ENCODE measurements around the gene PPT2. TPM values are rescaled to one million over a fixed set of nuclear protein-coding genes. Genes with fewer than 3 reads are reported as not detected.

The PPT2 gene
- total RNA-seq, 1 experiment from 2014 or later, result 38.2 TPM

DNA sequence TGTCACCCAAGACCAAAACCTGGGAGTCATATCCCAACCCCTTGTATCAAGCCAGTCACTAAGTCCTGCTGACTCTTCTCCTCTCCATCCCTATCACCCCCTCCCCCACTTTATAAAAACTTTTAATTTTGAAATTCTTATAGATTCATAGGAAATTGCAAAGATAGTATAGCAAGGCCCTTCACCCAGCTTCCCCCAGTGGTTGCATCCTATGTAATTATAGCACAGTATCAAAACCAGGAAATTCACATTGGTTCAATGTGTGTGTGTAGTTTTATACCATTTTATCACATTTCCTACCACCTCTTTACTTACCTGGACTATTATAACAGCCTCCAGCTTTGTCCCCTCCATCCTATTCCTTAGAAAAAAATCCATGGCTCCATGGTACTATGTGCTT is 4.1 kb downstream of the PPT2 start:
- H3K36me3 ChIP-seq (ENCODE audit: low read depth), result peaks cover 23% of the 10 kb centered on the region
- ChIA-PET CTCF (no interaction called here), POLR2A (ENCODE audit: unreplicated experiment) (interaction anchor here (0.7 kb wide), 1 partner anchor 103 kb away, joined by 6 read pairs; no protein-coding TSS in a partner anchor)

GRCh38 chr6:32163559-32164258 is 9.8 kb downstream of the PPT2 start:
- H3F3A ChIP-seq (ENCODE audit: insufficient read depth, low read depth), result peaks cover 12% of the 10 kb centered on the region; the same call in 1 of the 2 replicates
- no peaks in the 10 kb centered on the region for H3K36me3 ChIP-seq (ENCODE audit: low read depth)
- no peak overlapping the region for H2AFZ ChIP-seq
- ChIA-PET CTCF (no interaction called here), POLR2A (ENCODE audit: unreplicated experiment) (no interaction called here)
- no peaks in the 10 kb centered on the region for H3K9me2 ChIP-seq (ENCODE audit: insufficient read depth)
- DNase-seq, result no peak
- H3K79me2 ChIP-seq (ENCODE audit: low read depth), result no peaks in the 10 kb centered on the region
- H3K4me2 ChIP-seq, result no peak overlapping the region
- no peak overlapping the region for H3K4me3 ChIP-seq
- no peaks in the 10 kb centered on the region for H3K9me3 ChIP-seq (ENCODE audit: insufficient read depth, low read depth)
- H3K27ac ChIP-seq, result no peak overlapping the region
- no peaks in the 10 kb centered on the region for H3K27me3 ChIP-seq (ENCODE audit: insufficient read depth, low read depth)
- no peak for TF ChIP-seq EZH2 (IDR thresholded peaks at IDR 0.05; ENCODE audit: low read depth)
- TF ChIP-seq, protein P1, sequence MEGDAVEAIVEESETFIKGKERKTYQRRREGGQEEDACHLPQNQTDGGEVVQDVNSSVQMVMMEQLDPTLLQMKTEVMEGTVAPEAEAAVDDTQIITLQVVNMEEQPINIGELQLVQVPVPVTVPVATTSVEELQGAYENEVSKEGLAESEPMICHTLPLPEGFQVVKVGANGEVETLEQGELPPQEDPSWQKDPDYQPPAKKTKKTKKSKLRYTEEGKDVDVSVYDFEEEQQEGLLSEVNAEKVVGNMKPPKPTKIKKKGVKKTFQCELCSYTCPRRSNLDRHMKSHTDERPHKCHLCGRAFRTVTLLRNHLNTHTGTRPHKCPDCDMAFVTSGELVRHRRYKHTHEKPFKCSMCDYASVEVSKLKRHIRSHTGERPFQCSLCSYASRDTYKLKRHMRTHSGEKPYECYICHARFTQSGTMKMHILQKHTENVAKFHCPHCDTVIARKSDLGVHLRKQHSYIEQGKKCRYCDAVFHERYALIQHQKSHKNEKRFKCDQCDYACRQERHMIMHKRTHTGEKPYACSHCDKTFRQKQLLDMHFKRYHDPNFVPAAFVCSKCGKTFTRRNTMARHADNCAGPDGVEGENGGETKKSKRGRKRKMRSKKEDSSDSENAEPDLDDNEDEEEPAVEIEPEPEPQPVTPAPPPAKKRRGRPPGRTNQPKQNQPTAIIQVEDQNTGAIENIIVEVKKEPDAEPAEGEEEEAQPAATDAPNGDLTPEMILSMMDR (conservative IDR thresholded peaks at IDR 0.05), result no peak
- no TSS peak for BruUV-seq (replicated peaks)
- H3K4me1 ChIP-seq (replicated peaks; ENCODE audit: insufficient read depth), result no peaks in the 10 kb centered on the region
- intact Hi-C loops (cut with micrococcal nuclease; ENCODE audit: unreplicated experiment), result no loop called here
- no peaks in the 10 kb centered on the region for H4K20me1 ChIP-seq (ENCODE audit: insufficient read depth)

More for the DNA sequence above, 4.1 kb downstream of the PPT2 start:
- BruUV-seq (replicated peaks), result no TSS peak
- Histone ChIP-seq H3K27ac (no peak overlapping the region), H4K20me1 (ENCODE audit: insufficient read depth) (0 out of 2 replicates have a peak, but pooled peaks cover 2% of the 10 kb centered on the region), H3K4me2 (no peak overlapping the region), H3F3A (ENCODE audit: insufficient read depth, low read depth) (peaks cover 12% of the 10 kb centered on the region; the same call in 1 of the 2 replicates), H3K9me2 (ENCODE audit: insufficient read depth) (no peaks in the 10 kb centered on the region), H3K9me3 (ENCODE audit: insufficient read depth, low read depth) (no peaks in the 10 kb centered on the region), H3K4me1 (replicated peaks; ENCODE audit: insufficient read depth) (peaks cover 10% of the 10 kb centered on the region), H2AFZ (no peak overlapping the region), H3K4me3 (no peak overlapping the region), H3K79me2 (ENCODE audit: low read depth) (peaks cover 25% of the 10 kb centered on the region), H3K27me3 (ENCODE audit: insufficient read depth, low read depth) (no peaks in the 10 kb centered on the region)
- no peak for DNase-seq
- intact Hi-C loops (cut with micrococcal nuclease; ENCODE audit: unreplicated experiment), result no loop called here
- TF ChIP-seq, protein P1 (conservative IDR thresholded peaks at IDR 0.05), result no peak
- TF ChIP-seq EZH2 (IDR thresholded peaks at IDR 0.05; ENCODE audit: low read depth), result no peak

GRCh38 chr6:32164295-32164694 is 10.4 kb downstream of the PPT2 start, which contains the start of gene EGFL8:
EGFL8 (plus strand) TSS chr6:32164595; CDS start chr6:32166166, 1,571 bp downstream.
- ChIA-PET POLR2A (ENCODE audit: unreplicated experiment) (no interaction called here), CTCF (interaction anchor here (0.5 kb wide), 1 partner anchor 87 kb away, joined by 4 read pairs; no protein-coding TSS in a partner anchor)
- no TSS peak for BruUV-seq (replicated peaks)
- Histone ChIP-seq H4K20me1 (ENCODE audit: insufficient read depth) (no peaks in the 10 kb centered on the region), H3K27ac (no peak within 1 kb of the TSS), H3K4me2 (no peak within 1 kb of the TSS), H3K79me2 (ENCODE audit: low read depth) (no peaks in the 10 kb centered on the region), H3K9me2 (ENCODE audit: insufficient read depth) (no peaks in the 10 kb centered on the region), H2AFZ (no peak within 1 kb of the TSS), H3K36me3 (ENCODE audit: low read depth) (no peaks in the 10 kb centered on the region), H3K4me1 (replicated peaks; ENCODE audit: insufficient read depth) (no peaks in the 10 kb centered on the region), H3K4me3 (no peak within 1 kb of the TSS), H3K27me3 (ENCODE audit: insufficient read depth, low read depth) (no peaks in the 10 kb centered on the region), H3K9me3 (ENCODE audit: insufficient read depth, low read depth) (no peaks in the 10 kb centered on the region), H3F3A (ENCODE audit: insufficient read depth, low read depth) (peaks cover 14% of the 10 kb centered on the region; the same call in 1 of the 2 replicates)
- intact Hi-C loops (cut with micrococcal nuclease; ENCODE audit: unreplicated experiment), result no loop called here
- TF ChIP-seq, protein P1 (conservative IDR thresholded peaks at IDR 0.05), result no peak
- no peak for TF ChIP-seq EZH2 (IDR thresholded peaks at IDR 0.05; ENCODE audit: low read depth)
- DNase-seq, result no peak

Measured in PC-9 (cell line).